ENCODE results near the gene ADAMTS5.

ADAMTS5 gene

DNA sequence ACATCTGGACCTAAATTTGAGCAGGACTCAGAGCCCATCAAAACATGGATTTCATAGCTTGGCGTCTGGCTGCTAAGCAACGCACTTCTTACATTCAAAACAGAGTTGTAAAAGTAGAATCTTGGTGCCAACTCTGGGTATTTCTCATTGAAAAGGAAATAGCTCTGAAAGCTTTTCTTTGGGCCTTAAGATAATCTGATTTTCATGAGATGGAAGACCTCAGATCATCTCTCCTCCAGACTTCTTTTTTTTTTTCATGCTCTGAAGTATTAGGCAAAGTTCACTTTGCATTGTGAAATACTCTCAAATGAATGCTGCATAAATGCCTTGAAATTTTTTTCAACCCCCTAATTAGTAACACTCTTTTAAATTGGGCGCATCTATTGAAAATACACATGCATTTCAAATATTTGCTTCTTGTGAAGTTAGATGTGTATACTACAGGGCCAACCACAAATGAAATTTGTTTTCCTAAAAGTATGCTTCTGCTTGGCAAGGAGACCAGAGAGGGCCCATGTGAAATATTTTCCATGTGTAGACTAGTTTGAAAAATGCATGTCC is 4.2 kb downstream of the ADAMTS5 start:
- Histone ChIP-seq H3K9me3 (ENCODE audit: low read length) (no peaks in the 10 kb centered on the region), H3K4me2 (ENCODE audit: low read length) (no peak overlapping the region), H3K27me3 (ENCODE audit: insufficient read depth, low read length) (no peaks in the 10 kb centered on the region), H3K9ac (ENCODE audit: low read length) (no peak overlapping the region), H3K27ac (ENCODE audit: low read depth, low read length, poor library complexity, severe bottlenecking) (no peak overlapping the region), H3K4me3 (ENCODE audit: low read depth, low read length, poor library complexity, severe bottlenecking) (no peak overlapping the region), H3F3A (ENCODE audit: insufficient read depth, low read length) (no peaks in the 10 kb centered on the region), H3K36me3 (ENCODE audit: insufficient read depth, low read length) (no peaks in the 10 kb centered on the region), H2AFZ (ENCODE audit: low read length) (no peak overlapping the region), H4K20me1 (ENCODE audit: insufficient read depth, low read length) (no peaks in the 10 kb centered on the region), H3K4me1 (ENCODE audit: insufficient read depth, low read length, severe bottlenecking) (no peaks in the 10 kb centered on the region), H3K79me2 (ENCODE audit: insufficient read depth, low read length) (no peaks in the 10 kb centered on the region), H3K9me2 (ENCODE audit: low read depth, low read length) (no peaks in the 10 kb centered on the region)
- TF ChIP-seq, protein P1, sequence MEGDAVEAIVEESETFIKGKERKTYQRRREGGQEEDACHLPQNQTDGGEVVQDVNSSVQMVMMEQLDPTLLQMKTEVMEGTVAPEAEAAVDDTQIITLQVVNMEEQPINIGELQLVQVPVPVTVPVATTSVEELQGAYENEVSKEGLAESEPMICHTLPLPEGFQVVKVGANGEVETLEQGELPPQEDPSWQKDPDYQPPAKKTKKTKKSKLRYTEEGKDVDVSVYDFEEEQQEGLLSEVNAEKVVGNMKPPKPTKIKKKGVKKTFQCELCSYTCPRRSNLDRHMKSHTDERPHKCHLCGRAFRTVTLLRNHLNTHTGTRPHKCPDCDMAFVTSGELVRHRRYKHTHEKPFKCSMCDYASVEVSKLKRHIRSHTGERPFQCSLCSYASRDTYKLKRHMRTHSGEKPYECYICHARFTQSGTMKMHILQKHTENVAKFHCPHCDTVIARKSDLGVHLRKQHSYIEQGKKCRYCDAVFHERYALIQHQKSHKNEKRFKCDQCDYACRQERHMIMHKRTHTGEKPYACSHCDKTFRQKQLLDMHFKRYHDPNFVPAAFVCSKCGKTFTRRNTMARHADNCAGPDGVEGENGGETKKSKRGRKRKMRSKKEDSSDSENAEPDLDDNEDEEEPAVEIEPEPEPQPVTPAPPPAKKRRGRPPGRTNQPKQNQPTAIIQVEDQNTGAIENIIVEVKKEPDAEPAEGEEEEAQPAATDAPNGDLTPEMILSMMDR (IDR thresholded peaks at IDR 0.05; ENCODE audit: low read length), result no peak
- no peak for TF ChIP-seq EZH2 (IDR thresholded peaks at IDR 0.05; ENCODE audit: borderline replicate concordance, low read length)

DNA sequence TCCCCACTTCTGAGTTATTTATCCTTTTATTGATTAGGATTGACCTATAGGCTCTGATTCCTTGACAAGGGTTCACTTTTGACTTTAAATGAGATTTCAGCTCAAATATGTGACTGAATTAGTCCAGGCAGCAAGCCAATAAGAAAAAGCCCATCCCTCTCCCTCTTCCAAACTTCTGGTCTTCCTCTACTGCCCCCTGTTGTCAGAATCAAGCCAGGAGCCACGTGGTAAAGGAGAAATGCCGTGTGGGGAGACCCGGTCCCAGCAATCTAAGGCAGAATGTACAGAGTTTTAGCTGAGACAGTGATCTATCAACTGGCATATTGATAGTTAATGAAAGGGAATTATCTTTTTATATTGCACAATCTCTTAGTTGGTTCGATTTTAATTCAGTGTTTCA is 5.2 kb downstream of the ADAMTS5 start:
- H3K4me3 ChIP-seq (ENCODE audit: low read depth, low read length, poor library complexity, severe bottlenecking), result no peak overlapping the region
- no peaks in the 10 kb centered on the region for H3K9me2 ChIP-seq (ENCODE audit: low read depth, low read length)
- no peak overlapping the region for H3K4me2 ChIP-seq (ENCODE audit: low read length)
- no peak overlapping the region for H2AFZ ChIP-seq (ENCODE audit: low read length)
- H3K27me3 ChIP-seq (ENCODE audit: insufficient read depth, low read length), result no peaks in the 10 kb centered on the region
- no peaks in the 10 kb centered on the region for H3K36me3 ChIP-seq (ENCODE audit: insufficient read depth, low read length)
- no peaks in the 10 kb centered on the region for H3K9me3 ChIP-seq (ENCODE audit: low read length)
- no peaks in the 10 kb centered on the region for H3K4me1 ChIP-seq (ENCODE audit: insufficient read depth, low read length, severe bottlenecking)
- no peak for TF ChIP-seq EZH2 (IDR thresholded peaks at IDR 0.05; ENCODE audit: borderline replicate concordance, low read length)
- TF ChIP-seq, protein P1 (IDR thresholded peaks at IDR 0.05; ENCODE audit: low read length), result peak; percentile 48
- H3K9ac ChIP-seq (ENCODE audit: low read length), result no peak overlapping the region
- no peak overlapping the region for H3K27ac ChIP-seq (ENCODE audit: low read depth, low read length, poor library complexity, severe bottlenecking)
- no peaks in the 10 kb centered on the region for H3F3A ChIP-seq (ENCODE audit: insufficient read depth, low read length)
- H4K20me1 ChIP-seq (ENCODE audit: insufficient read depth, low read length), result no peaks in the 10 kb centered on the region
- H3K79me2 ChIP-seq (ENCODE audit: insufficient read depth, low read length), result no peaks in the 10 kb centered on the region

DNA sequence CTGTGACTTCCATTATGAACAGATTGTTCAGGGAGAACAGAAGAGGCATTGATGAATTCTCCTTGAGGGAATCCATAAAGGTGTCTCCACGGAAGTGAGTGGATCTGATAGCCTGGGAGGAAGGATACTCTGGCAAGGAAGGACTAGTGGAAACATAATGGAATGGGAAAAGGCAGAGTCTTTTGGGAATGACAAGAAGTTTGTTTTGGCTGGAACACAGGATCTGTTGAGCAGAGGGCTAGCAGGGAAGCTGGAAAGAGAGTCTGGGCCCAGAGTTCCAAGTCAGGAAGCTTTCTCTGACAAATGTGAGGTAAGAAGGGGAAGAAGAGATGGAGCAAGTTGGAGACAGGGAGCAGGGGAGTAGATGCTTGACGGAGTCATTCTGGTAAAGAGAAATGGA is 8.1 kb downstream of the ADAMTS5 start:
- Histone ChIP-seq H2AFZ (ENCODE audit: low read length) (no peak overlapping the region), H3K9ac (ENCODE audit: low read length) (no peak overlapping the region), H3K36me3 (ENCODE audit: insufficient read depth, low read length) (no peaks in the 10 kb centered on the region), H3K27me3 (ENCODE audit: insufficient read depth, low read length) (no peaks in the 10 kb centered on the region), H3F3A (ENCODE audit: insufficient read depth, low read length) (no peaks in the 10 kb centered on the region), H3K4me2 (ENCODE audit: low read length) (no peak overlapping the region), H3K9me2 (ENCODE audit: low read depth, low read length) (no peaks in the 10 kb centered on the region), H3K27ac (ENCODE audit: low read depth, low read length, poor library complexity, severe bottlenecking) (no peak overlapping the region), H4K20me1 (ENCODE audit: insufficient read depth, low read length) (no peaks in the 10 kb centered on the region), H3K4me3 (ENCODE audit: low read depth, low read length, poor library complexity, severe bottlenecking) (no peak overlapping the region), H3K79me2 (ENCODE audit: insufficient read depth, low read length) (no peaks in the 10 kb centered on the region), H3K9me3 (ENCODE audit: low read length) (no peaks in the 10 kb centered on the region), H3K4me1 (ENCODE audit: insufficient read depth, low read length, severe bottlenecking) (no peaks in the 10 kb centered on the region)
- TF ChIP-seq, protein P1 (IDR thresholded peaks at IDR 0.05; ENCODE audit: low read length), result no peak
- no peak for TF ChIP-seq EZH2 (IDR thresholded peaks at IDR 0.05; ENCODE audit: borderline replicate concordance, low read length)

Data from OCI-LY1 (cell line).